ENCODE measurements around the gene AP1M2.
"Not testable (repeated sequence)": the region's sequence is repeated elsewhere in the genome, so short reads cannot be mapped to it uniquely, and the experiment has no call there.

The AP1M2 gene

GRCh38 chr19:10538204-10538983, 48.7 kb downstream of the AP1M2 start:
- no peak for DNase-seq (ENCODE audit: low read depth in 3 of 3)

DNA sequence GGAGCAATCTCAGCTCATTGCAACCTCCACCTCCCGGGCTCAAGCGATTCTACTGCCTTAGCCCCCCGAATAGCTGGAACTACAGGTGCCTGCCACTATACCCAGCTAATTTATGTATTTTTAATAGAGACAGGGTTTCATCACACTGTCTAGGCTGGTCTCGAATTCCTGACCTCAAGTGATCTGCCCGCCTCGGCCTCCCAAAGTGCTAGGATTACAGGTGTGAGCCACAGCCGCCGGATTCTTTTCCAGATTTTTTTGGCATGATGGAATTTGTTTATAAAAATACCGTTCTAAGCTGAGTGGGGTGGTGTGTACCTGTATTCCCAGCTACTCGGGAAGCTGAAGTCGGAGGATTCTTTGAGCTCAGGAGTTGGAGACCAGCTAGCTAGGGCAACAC, 49.4 kb downstream of the AP1M2 start:
- no peak for DNase-seq (ENCODE audit: low read depth in 3 of 3)

- no peak for DNase-seq (ENCODE audit: low read depth in 3 of 3)
These were observed 51.5 kb downstream of the AP1M2 start for GRCh38 chr19:10535613-10536012.

DNA sequence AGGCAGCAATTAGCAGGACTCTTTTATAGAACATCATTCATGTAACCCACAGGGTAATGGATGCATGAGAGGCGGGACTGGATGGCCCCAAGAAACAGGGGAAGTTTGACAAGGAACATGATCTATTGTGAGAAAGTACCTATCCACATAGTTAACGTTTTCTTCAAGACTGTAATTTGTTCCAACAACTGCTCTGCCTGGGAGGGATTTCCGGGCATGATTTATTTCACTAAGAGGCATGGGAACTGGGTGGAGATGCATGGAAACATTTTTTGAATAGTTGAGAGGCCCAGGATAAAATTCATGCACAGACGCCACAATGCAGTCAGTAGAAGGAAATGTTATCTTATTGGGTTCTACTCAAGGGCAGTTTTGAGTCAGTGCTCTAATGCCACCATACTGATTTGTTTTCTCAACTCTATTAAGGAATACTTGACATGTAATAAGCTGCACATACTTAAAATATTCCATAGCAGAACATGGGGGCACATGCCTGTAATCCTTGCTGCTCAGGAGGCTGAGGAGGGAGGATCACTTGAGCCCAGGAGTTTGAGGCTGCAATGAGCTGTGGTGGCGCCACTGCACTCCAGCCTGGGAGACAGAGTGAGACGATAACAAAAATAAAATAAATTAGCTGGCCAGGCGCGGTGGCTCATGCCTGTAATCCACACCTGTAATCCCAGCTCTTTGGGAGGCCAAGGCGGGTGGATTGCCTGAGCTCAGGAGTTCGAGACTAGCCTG, 53.3 kb downstream of the AP1M2 start:
- DNase-seq (ENCODE audit: low read depth in 3 of 3), result no peak

GRCh38 chr19:10532457-10532856, 54.7 kb downstream of the AP1M2 start:
- no peak for DNase-seq (ENCODE audit: low read depth in 3 of 3)

DNA sequence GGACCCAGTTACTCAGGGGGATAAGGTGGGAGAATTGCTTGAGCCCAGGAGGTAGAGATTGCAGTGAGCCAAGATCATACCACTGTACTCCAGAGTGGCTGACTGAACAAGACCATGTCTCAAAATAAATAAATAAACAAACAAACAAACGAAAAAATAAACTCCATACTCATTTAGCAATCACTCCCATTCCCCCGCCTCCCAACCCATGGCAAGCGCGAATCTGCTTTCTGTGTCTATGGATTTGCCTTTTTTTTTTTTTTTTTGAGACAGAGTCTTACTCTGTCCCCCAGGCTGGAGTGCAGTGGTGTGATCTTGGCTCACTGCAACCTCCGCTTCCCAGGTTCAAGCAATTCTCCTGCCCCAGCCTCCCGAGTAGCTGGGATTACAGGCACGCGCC, 60.2 kb downstream of the AP1M2 start:
- DNase-seq (ENCODE audit: low read depth in 3 of 3), result not testable (repeated sequence)

DNA sequence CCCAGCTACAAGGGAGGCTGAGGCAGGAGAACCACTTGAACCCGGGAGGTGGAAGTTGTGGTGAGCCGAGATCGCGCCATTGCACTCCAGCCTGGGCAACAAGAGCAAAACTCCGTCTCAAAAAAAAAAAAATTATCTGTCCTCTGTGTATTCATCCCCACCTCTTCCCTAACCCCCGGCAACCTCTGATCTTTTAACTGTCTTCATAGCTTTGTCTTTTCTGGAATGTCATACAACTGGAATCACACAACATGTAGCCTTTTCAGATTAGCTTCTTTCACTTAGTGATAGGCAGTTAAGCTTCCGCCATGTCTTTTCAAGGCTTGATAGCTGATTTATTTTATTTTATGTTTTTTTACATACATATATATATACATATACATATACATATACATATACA, 61.5 kb downstream of the AP1M2 start:
- DNase-seq (ENCODE audit: low read depth in 3 of 3), result no peak

GRCh38 chr19:10523135-10523636, 63.9 kb downstream of the AP1M2 start:
- DNase-seq (ENCODE audit: low read depth in 3 of 3), result no peak
